ACC112 (cell line): ENCODE measurements around the gene CPB2.
A peak's percentile ranks its signal among the peaks of the same experiment; 100 is the strongest.

ENCODE experiments used
- H2AFZ ChIP-seq: fragments of 200-600 bp; sonication (generic); one replicate; pipeline ENCODE4 v1.6.0; 2017; ENCODE audit warnings: antibody characterized with exemption, low read length; ENCODE audit not compliant: unreplicated experiment
- H3K27ac ChIP-seq: fragments of 200-600 bp; sonication (generic); 2 replicates; pipeline ENCODE4 v1.5.1; 2014; ENCODE audit warnings: low read depth, mild to moderate bottlenecking, antibody characterized with exemption, low read length, moderate library complexity
- H3K27me3 ChIP-seq: fragments of 200-600 bp; sonication (generic); 2 replicates; pipeline ENCODE4 v1.6.1; 2014; ENCODE audit warnings: mild to moderate bottlenecking, antibody characterized with exemption, low read length, moderate library complexity, mixed read lengths; ENCODE audit not compliant: insufficient read depth
- H3K36me3 ChIP-seq: fragments of 200-600 bp; sonication (generic); 2 replicates; pipeline ENCODE4 v1.6.1; 2016; ENCODE audit warnings: mild to moderate bottlenecking, antibody characterized with exemption, low read length, moderate library complexity, mixed read lengths; ENCODE audit not compliant: insufficient read depth
- H3K4me1 ChIP-seq: fragments of 200-600 bp; sonication (generic); one replicate; pipeline ENCODE4 v1.6.1; 2016; ENCODE audit warnings: low read length, mixed read lengths; ENCODE audit not compliant: insufficient read depth, unreplicated experiment, control insufficient read depth
- H3K4me3 ChIP-seq: fragments of 200-600 bp; sonication (generic); 2 replicates; pipeline ENCODE4 v1.5.1; 2014; ENCODE audit warnings: mild to moderate bottlenecking, low read depth, low read length
- H3K79me2 ChIP-seq: fragments of 200-600 bp; sonication (generic); one replicate; pipeline ENCODE4 v1.6.0; 2016; ENCODE audit warnings: low read length; ENCODE audit not compliant: control insufficient read depth, unreplicated experiment, insufficient read depth

Gene CPB2

GRCh38 chr13:46075811-46076210 lies 29.0 kb downstream of the CPB2 start:
- Histone ChIP-seq H2AFZ (no peak overlapping the region), H3K4me1 (no peaks in the 10 kb centered on the region), H3K79me2 (no peaks in the 10 kb centered on the region), H3K27me3 (no peaks in the 10 kb centered on the region), H3K27ac (no peak overlapping the region), H3K4me3 (no peak overlapping the region), H3K36me3 (no peaks in the 10 kb centered on the region)

GRCh38 chr13:46071590-46072249 lies 33.1 kb downstream of the CPB2 start:
- Histone ChIP-seq H3K27me3 (no peaks in the 10 kb centered on the region), H3K4me3 (no peak overlapping the region), H3K27ac (no peak overlapping the region), H3K79me2 (no peaks in the 10 kb centered on the region), H2AFZ (no peak overlapping the region), H3K36me3 (no peaks in the 10 kb centered on the region), H3K4me1 (no peaks in the 10 kb centered on the region)

- no peak overlapping the region for H2AFZ ChIP-seq
- no peak overlapping the region for H3K27ac ChIP-seq
- no peaks in the 10 kb centered on the region for H3K36me3 ChIP-seq
- no peaks in the 10 kb centered on the region for H3K27me3 ChIP-seq
- no peak overlapping the region for H3K4me3 ChIP-seq
- H3K79me2 ChIP-seq, result no peaks in the 10 kb centered on the region
- peaks cover 9% of the 10 kb centered on the region for H3K4me1 ChIP-seq
These were observed 41.5 kb downstream of the CPB2 start for GRCh38 chr13:46063292-46063691.

DNA sequence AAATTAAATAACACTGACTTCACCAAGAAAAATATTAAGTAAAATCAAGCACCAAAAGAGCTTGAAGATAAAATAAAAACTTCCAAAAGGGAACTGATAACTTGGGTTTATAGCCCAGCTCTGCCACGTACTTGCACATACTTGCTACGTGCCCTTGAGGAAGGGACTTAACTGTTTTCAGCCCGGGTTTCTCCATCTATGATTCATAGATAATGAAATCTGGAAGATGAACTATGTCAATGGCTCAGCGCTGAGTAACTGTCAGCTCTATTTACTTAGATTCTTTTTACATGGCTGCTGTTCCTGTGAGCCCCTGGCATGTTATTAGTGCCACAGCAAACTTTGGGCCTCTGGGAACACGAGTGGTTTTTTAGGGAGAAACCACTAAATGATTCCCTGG lies 42.6 kb downstream of the CPB2 start:
- Histone ChIP-seq H3K27me3 (no peaks in the 10 kb centered on the region), H3K4me3 (peak overlapping the region; percentile 31), H2AFZ (peak overlapping the region; percentile 74), H3K36me3 (no peaks in the 10 kb centered on the region), H3K27ac (peak overlapping the region; percentile 67), H3K4me1 (peaks cover 9% of the 10 kb centered on the region), H3K79me2 (no peaks in the 10 kb centered on the region)

- Histone ChIP-seq H2AFZ (no peak overlapping the region), H3K4me1 (peaks cover 9% of the 10 kb centered on the region), H3K79me2 (peaks cover 3% of the 10 kb centered on the region), H3K27ac (no peak overlapping the region), H3K4me3 (no peak overlapping the region), H3K36me3 (no peaks in the 10 kb centered on the region), H3K27me3 (no peaks in the 10 kb centered on the region)
These were observed 45.4 kb downstream of the CPB2 start for GRCh38 chr13:46059405-46059804.

DNA sequence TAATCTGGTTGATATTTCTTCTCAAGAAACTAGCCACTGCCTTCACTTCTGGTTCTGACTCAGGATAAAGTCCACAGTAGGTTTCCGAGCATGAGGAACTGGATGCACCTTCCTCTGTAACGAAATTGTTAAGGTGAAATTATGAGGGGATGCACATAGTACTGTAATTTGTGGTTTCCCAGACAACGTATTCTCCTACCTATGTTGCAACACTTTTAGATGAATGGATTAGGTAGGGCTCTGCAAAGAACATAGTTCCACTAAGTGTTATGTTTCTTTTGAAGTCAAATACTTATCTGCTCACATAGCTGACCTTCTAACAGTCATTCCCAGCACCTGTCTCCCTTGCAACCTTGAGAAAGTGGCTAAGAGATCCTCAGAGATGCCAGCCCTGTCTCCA lies 46.6 kb downstream of the CPB2 start:
- no peak overlapping the region for H2AFZ ChIP-seq
- H3K4me3 ChIP-seq, result no peak overlapping the region
- peaks cover 13% of the 10 kb centered on the region for H3K4me1 ChIP-seq
- H3K27ac ChIP-seq, result no peak overlapping the region
- no peaks in the 10 kb centered on the region for H3K27me3 ChIP-seq
- H3K36me3 ChIP-seq, result no peaks in the 10 kb centered on the region
- peaks cover 7% of the 10 kb centered on the region for H3K79me2 ChIP-seq

GRCh38 chr13:46057256-46058015 lies 47.4 kb downstream of the CPB2 start:
- Histone ChIP-seq H3K27ac (no peak overlapping the region), H2AFZ (no peak overlapping the region), H3K27me3 (no peaks in the 10 kb centered on the region), H3K4me3 (no peak overlapping the region), H3K79me2 (peaks cover 7% of the 10 kb centered on the region), H3K36me3 (no peaks in the 10 kb centered on the region), H3K4me1 (peaks cover 9% of the 10 kb centered on the region)

DNA sequence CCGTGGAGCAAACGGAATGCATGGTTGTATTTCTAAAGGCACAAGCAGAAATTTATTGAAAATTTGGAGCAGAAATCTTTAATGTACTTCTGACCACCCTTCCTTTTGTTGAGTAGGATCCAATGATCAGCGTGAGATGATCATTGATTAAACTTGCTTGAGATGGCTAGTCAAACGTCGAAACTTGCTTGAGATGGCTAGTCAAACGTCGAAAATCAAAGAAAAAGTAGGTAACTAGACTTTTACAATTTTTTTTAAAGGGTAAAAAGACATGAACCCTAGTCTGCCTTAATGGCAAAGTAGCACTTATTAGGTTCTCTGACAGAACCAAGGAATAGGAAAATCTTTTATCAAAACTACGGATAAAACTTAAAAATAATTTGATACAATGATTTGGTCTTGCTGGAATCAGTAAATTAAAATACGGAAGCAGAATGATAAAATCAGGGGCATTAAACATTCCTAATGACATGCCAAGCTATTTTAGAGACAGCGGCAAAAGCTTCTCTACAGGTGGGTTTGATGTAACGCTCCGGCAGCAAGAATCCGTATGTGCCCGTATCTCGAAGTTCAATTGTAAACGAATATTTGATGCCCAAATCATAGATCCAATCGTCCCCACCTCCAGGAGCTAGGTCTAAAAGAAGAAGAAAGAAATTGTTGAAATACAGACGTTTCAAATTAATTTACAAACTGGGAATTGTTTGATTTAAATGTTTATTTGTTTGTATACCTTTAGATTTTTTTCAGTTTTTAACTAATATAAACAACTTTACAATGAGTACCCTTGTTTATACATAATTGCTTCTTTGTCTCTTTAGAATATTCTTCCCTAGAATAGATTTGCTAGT lies 51.4 kb downstream of the CPB2 start:
- peak overlapping the region; percentile 84 for H3K4me3 ChIP-seq
- H2AFZ ChIP-seq, result peak overlapping the region; percentile 85
- peak overlapping the region; percentile 24 for H3K27ac ChIP-seq
- H3K36me3 ChIP-seq, result no peaks in the 10 kb centered on the region
- no peaks in the 10 kb centered on the region for H3K27me3 ChIP-seq
- H3K4me1 ChIP-seq, result peaks cover 7% of the 10 kb centered on the region
- H3K79me2 ChIP-seq, result peaks cover 46% of the 10 kb centered on the region

- Histone ChIP-seq H3K36me3 (no peaks in the 10 kb centered on the region), H2AFZ (peak within 1 kb of the TSS; percentile 85), H3K4me1 (peaks cover 7% of the 10 kb centered on the region), H3K79me2 (peaks cover 52% of the 10 kb centered on the region), H3K27me3 (no peaks in the 10 kb centered on the region), H3K4me3 (peak within 1 kb of the TSS; percentile 84), H3K27ac (peak within 1 kb of the TSS; percentile 72)
These were observed 52.3 kb downstream of the CPB2 start, which contains the start of gene ZC3H13 for GRCh38 chr13:46052319-46053161. ZC3H13 (minus strand) TSS chr13:46052746; CDS start chr13:46045507, 7,239 bp downstream.

DNA sequence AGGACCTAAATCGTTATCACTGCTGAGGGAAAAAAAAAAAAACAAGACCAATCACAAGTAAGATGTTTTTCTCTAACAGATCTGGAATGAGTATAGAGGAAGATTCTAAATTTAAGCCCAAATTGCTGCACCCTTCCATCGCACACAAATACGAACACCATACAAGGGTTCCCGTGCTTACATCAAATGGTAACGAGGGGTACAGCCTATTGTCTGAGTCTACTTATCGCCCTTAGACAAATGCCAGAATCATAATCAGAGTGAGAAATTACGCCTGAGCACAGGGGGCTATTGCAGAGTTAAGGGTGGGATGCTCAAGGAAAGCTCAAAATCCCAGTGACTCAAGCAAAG lies 52.9 kb downstream of the CPB2 start:
- Histone ChIP-seq H3K36me3 (no peaks in the 10 kb centered on the region), H3K27me3 (no peaks in the 10 kb centered on the region), H3K79me2 (peaks cover 56% of the 10 kb centered on the region), H3K4me3 (peak overlapping the region; percentile 84), H3K4me1 (peaks cover 7% of the 10 kb centered on the region), H3K27ac (peak overlapping the region; percentile 72), H2AFZ (peak overlapping the region; percentile 40)
